ENCODE data around the gene PRR14.

The PRR14 gene

GRCh38 chr16:30697264-30698138, 46.7 kb downstream of the PRR14 start:
- TF ChIP-seq CTCF (IDR thresholded peaks at IDR 0.05) = no peak

- TF ChIP-seq CTCF (IDR thresholded peaks at IDR 0.05) = no peak
Measured at GRCh38 chr16:30698139-30698815, 47.5 kb downstream of the PRR14 start.

GRCh38 chr16:30698816-30699614, 48.3 kb downstream of the PRR14 start, which contains the start of gene SRCAP:
Gene SRCAP, plus strand, starts transcription at chr16:30699171. Its CDS starts 1,654 bp downstream, at chr16:30700825.
- no peak for TF ChIP-seq CTCF (IDR thresholded peaks at IDR 0.05)

- TF ChIP-seq CTCF (IDR thresholded peaks at IDR 0.05) = no peak
Measured at GRCh38 chr16:30699615-30700099, 48.9 kb downstream of the PRR14 start.

GRCh38 chr16:30700491-30700890, 49.7 kb downstream of the PRR14 start:
- no peak for TF ChIP-seq CTCF (IDR thresholded peaks at IDR 0.05)

GRCh38 chr16:30700971-30701370, 50.2 kb downstream of the PRR14 start:
- TF ChIP-seq CTCF (IDR thresholded peaks at IDR 0.05) = no peak

- TF ChIP-seq CTCF (IDR thresholded peaks at IDR 0.05) = no peak
Measured at GRCh38 chr16:30703971-30704370, 53.2 kb downstream of the PRR14 start.

Data from LNCAP (cell line).